Liver (tissue), 9 donors: ENCODE data around the gene TBC1D1. TPM values are rescaled to one million over a fixed set of nuclear protein-coding genes. Genes with fewer than 3 reads are reported as not detected.

Experiments used
- DNase-seq: peaks from one replicate; pipeline ENCODE4 v3.0.0-alpha.2; 2017; ENCODE audit warnings: low spot score
- H3K27ac ChIP-seq, 2 donors: one replicate each; pipeline ENCODE4 v1.7.0; 2013; ENCODE audit warnings: inconsistent platforms in 2 of 2, low read length in 2 of 2, control low read depth in 1 of 2, low read depth in 1 of 2, mild to moderate bottlenecking in 1 of 2
- H3K27me3 ChIP-seq, 4 donors: one replicate each; pipeline versions ENCODE4 v1.6.1 to v1.7.0; 2013; ENCODE audit warnings: low read length in 3 of 4, inconsistent platforms in 1 of 4, mild to moderate bottlenecking in 1 of 4, moderate library complexity in 1 of 4; ENCODE audit not compliant: control insufficient read depth in 4 of 4, insufficient read depth in 4 of 4
- H3K36me3 ChIP-seq, 4 donors: one replicate each; pipeline versions ENCODE4 v1.6.1 to v1.7.0; 2013; ENCODE audit warnings: low read length in 3 of 4, mild to moderate bottlenecking in 3 of 4, low read depth in 1 of 4, moderate library complexity in 1 of 4; ENCODE audit not compliant: control insufficient read depth in 4 of 4, insufficient read depth in 3 of 4
- H3K4me1 ChIP-seq, 4 donors: one replicate each; pipeline versions ENCODE4 v1.6.1 to v1.7.0; 2013; ENCODE audit warnings: low read length in 3 of 4, mild to moderate bottlenecking in 3 of 4, moderate library complexity in 1 of 4; ENCODE audit not compliant: control insufficient read depth in 4 of 4, insufficient read depth in 4 of 4
- H3K4me3 ChIP-seq, 3 donors: one replicate each; pipeline versions ENCODE4 v1.6.1 to v1.7.0; 2013; ENCODE audit warnings: low read length in 3 of 3, control low read depth in 1 of 3, low read depth in 1 of 3, mild to moderate bottlenecking in 1 of 3
- H3K9ac ChIP-seq, 2 donors: one replicate each; pipeline ENCODE4 v1.7.0; 2013; ENCODE audit warnings: low read length in 2 of 2, mild to moderate bottlenecking in 2 of 2, moderate library complexity in 2 of 2, control low read depth in 1 of 2, low read depth in 1 of 2
- H3K9me3 ChIP-seq, 4 donors: one replicate each; pipeline versions ENCODE4 v1.6.1 to v1.7.0; 2013; ENCODE audit warnings: low read length in 3 of 4; ENCODE audit not compliant: control insufficient read depth in 4 of 4
- EGR1 ChIP-seq, 2 donors: IDR thresholded peaks; 2 replicates each; pipeline ENCODE4 v1.6.1; 2016 to 2018; ENCODE audit warnings: antibody characterized with exemption in 2 of 2, low read depth in 2 of 2
- FOXA1 ChIP-seq: IDR thresholded peaks from 2 replicates; pipeline ENCODE4 v1.6.1; 2016; ENCODE audit warnings: antibody characterized with exemption
- HNF4A ChIP-seq, 2 donors: conservative IDR thresholded peaks; 2 replicates each; pipeline ENCODE4 v1.6.1; 2016; ENCODE audit warnings: antibody characterized with exemption in 2 of 2, mild to moderate bottlenecking in 2 of 2
- RXRA ChIP-seq, 2 donors: IDR thresholded peaks; 2 replicates each; pipeline ENCODE4 v1.6.1; 2017 to 2018; ENCODE audit warnings: antibody characterized with exemption in 2 of 2, mild to moderate bottlenecking in 1 of 2
- SP1 ChIP-seq: IDR thresholded peaks from 2 replicates; pipeline ENCODE4 v1.6.1; 2018; ENCODE audit warnings: antibody characterized with exemption, mild to moderate bottlenecking
- TAF1 ChIP-seq: conservative IDR thresholded peaks from 2 replicates; pipeline ENCODE4 v1.6.1; 2016; ENCODE audit warnings: antibody characterized with exemption, mild to moderate bottlenecking
- WGBS: extraction: QIAGEN DNeasy Blood & Tissue Kit; methylation state at CpG from one replicate; pipeline ENCODE4 v1.1.7; 2013; 5-methylcytosine and 5-hydroxymethylcytosine counted together
- polyA plus RNA-seq, 2 donors: library from polyadenylated mRNA; stranded (reverse) in 1 of 2; unstranded in 1 of 2; fragments of 200-250 nt in 1 of 2; fragments of >200 nt in 1 of 2; fragmentation: Nextera tagmentation in 1 of 2; extraction: Ambion mirVana in 1 of 2; gene quantifications; one replicate each; pipeline versions ENCODE4 v1.2.1 to v1.2.3, GENCODE V29; 2013 to 2015
- total RNA-seq, 2 donors: library from RNA; depleted of rRNA; stranded (reverse); fragments of >200 nt; gene quantifications; one replicate each; pipeline ENCODE4 v1.2.3, GENCODE V29; 2014
- TF ChIP-seq, protein P1 (sequence below): IDR thresholded peaks from 2 replicates; pipeline ENCODE4 v1.6.1; 2016; ENCODE audit warnings: antibody characterized with exemption
- TF ChIP-seq, protein P2 (sequence below): IDR thresholded peaks from 2 replicates; pipeline ENCODE4 v1.6.1; 2016; ENCODE audit warnings: antibody characterized with exemption, mild to moderate bottlenecking
- TF ChIP-seq, protein P3 (sequence below): IDR thresholded peaks from 2 replicates; pipeline ENCODE4 v1.6.1; 2016; ENCODE audit warnings: antibody characterized with exemption
- donor health status: healthy.
- donor health status: healthy.
- donor health status: healthy.
- donor health status: healthy.
- donor health status: healthy.

Gene TBC1D1
- total and polyA plus RNA-seq, 4 donors, result 15.6 to 41.4 (median 20.9) TPM

DNA sequence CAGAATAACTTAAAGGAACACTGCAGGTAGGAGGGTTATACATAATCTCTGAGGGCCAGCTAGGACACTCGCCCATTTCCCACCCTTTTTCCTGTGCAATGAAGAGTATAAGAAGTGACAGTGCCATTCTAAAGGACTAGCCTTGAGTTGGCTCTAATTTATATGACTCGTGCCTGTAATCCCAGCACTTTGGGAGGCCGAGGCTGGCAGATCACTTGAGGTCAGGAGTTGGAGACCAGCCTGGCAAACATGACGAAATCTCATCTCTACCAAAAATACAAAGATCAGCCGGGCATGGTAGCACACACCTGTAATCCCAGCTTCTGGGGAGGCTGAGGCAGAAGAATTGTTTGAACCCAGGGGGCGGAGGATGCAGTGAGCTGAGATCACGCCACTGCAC is 4.4 kb downstream of the TBC1D1 start:
- no peaks in the 10 kb centered on the region for H3K9me3 ChIP-seq
- DNase-seq, result no peak
- no peak overlapping the region for H3K4me3 ChIP-seq
- TF ChIP-seq, protein P1, sequence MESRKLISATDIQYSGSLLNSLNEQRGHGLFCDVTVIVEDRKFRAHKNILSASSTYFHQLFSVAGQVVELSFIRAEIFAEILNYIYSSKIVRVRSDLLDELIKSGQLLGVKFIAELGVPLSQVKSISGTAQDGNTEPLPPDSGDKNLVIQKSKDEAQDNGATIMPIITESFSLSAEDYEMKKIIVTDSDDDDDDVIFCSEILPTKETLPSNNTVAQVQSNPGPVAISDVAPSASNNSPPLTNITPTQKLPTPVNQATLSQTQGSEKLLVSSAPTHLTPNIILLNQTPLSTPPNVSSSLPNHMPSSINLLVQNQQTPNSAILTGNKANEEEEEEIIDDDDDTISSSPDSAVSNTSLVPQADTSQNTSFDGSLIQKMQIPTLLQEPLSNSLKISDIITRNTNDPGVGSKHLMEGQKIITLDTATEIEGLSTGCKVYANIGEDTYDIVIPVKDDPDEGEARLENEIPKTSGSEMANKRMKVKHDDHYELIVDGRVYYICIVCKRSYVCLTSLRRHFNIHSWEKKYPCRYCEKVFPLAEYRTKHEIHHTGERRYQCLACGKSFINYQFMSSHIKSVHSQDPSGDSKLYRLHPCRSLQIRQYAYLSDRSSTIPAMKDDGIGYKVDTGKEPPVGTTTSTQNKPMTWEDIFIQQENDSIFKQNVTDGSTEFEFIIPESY, result no peak
- TF ChIP-seq TAF1, result no peak
- TF ChIP-seq HNF4A (conservative IDR thresholded peaks at IDR 0.05), result peak in 1 of 2 donors; percentile 38
- TF ChIP-seq FOXA1, result no peak
- TF ChIP-seq RXRA (IDR thresholded peaks at IDR 0.05), result peak; percentile 36 to 51
- no peak overlapping the region for H3K27ac ChIP-seq
- no peaks in the 10 kb centered on the region for H3K27me3 ChIP-seq
- H3K36me3 ChIP-seq, result no peaks in the 10 kb centered on the region
- no peak overlapping the region for H3K9ac ChIP-seq
- WGBS, result 64% methylated on average over 7 of the region's 7 CpGs
- peaks cover 0 to 19% (median 7%) of the 10 kb centered on the region in 4 donors for H3K4me1 ChIP-seq

GRCh38 chr4:37896206-37896860 is 5.4 kb downstream of the TBC1D1 start:
- H3K27ac ChIP-seq, result no peak overlapping the region
- no peaks in the 10 kb centered on the region for H3K36me3 ChIP-seq
- H3K4me1 ChIP-seq, result peaks cover 0 to 16% (median 7%) of the 10 kb centered on the region in 4 donors
- no peak overlapping the region for H3K4me3 ChIP-seq
- no peaks in the 10 kb centered on the region for H3K27me3 ChIP-seq
- TF ChIP-seq TAF1 (no peak), HNF4A (conservative IDR thresholded peaks at IDR 0.05) (no peak)
- TF ChIP-seq, protein P2, sequence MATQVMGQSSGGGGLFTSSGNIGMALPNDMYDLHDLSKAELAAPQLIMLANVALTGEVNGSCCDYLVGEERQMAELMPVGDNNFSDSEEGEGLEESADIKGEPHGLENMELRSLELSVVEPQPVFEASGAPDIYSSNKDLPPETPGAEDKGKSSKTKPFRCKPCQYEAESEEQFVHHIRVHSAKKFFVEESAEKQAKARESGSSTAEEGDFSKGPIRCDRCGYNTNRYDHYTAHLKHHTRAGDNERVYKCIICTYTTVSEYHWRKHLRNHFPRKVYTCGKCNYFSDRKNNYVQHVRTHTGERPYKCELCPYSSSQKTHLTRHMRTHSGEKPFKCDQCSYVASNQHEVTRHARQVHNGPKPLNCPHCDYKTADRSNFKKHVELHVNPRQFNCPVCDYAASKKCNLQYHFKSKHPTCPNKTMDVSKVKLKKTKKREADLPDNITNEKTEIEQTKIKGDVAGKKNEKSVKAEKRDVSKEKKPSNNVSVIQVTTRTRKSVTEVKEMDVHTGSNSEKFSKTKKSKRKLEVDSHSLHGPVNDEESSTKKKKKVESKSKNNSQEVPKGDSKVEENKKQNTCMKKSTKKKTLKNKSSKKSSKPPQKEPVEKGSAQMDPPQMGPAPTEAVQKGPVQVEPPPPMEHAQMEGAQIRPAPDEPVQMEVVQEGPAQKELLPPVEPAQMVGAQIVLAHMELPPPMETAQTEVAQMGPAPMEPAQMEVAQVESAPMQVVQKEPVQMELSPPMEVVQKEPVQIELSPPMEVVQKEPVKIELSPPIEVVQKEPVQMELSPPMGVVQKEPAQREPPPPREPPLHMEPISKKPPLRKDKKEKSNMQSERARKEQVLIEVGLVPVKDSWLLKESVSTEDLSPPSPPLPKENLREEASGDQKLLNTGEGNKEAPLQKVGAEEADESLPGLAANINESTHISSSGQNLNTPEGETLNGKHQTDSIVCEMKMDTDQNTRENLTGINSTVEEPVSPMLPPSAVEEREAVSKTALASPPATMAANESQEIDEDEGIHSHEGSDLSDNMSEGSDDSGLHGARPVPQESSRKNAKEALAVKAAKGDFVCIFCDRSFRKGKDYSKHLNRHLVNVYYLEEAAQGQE, result no peak
- DNase-seq, result no peak
- no peaks in the 10 kb centered on the region for H3K9me3 ChIP-seq
- H3K9ac ChIP-seq, result no peak overlapping the region

DNA sequence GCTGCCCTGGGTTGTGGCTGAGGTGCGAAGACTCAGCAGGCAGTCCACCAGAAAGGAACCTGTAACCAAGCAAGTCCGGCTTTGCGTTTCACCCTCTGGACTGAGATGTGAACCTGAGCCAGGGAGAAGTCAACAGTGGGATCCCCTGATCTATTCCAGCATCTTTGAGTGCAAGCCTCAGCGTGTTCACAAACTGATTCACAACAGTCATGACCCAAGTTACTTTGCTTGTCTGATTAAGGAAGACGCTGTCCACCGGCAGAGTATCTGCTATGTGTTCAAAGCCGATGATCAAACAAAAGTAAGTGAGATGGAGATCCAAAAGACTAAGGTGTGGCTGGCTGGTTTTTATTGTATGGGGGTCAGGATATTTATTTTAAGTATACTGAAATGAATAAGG is 11.3 kb downstream of the TBC1D1 start:
- WGBS, result 94% methylated on average over 7 of the region's 7 CpGs
- no peak overlapping the region for H3K9ac ChIP-seq
- H3K4me1 ChIP-seq, result peaks cover 6 to 29% (median 27%) of the 10 kb centered on the region in 4 donors
- TF ChIP-seq, protein P3, sequence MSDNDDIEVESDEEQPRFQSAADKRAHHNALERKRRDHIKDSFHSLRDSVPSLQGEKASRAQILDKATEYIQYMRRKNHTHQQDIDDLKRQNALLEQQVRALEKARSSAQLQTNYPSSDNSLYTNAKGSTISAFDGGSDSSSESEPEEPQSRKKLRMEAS, result no peak
- TF ChIP-seq EGR1 (IDR thresholded peaks at IDR 0.05; ENCODE audit: low read depth in 2 of 2) (no peak), SP1 (no peak), FOXA1 (no peak)
- no peaks in the 10 kb centered on the region for H3K9me3 ChIP-seq
- H3K36me3 ChIP-seq, result no peaks in the 10 kb centered on the region
- H3K4me3 ChIP-seq, result no peak overlapping the region
- H3K27me3 ChIP-seq, result no peaks in the 10 kb centered on the region
- no peak for DNase-seq
- no peak overlapping the region for H3K27ac ChIP-seq
